PFSK-1 (cell line): ENCODE data around the gene CTSL.

Experiments used
- FOXP2 ChIP-seq: optimal IDR thresholded peaks from 2 replicates; pipeline ENCODE3; 2011; ENCODE audit warnings: borderline replicate concordance, control low read depth, inconsistent platforms; ENCODE audit not compliant: insufficient read depth; ENCODE audit errors: extremely low read length, extremely low read depth
- POLR2AphosphoS5 ChIP-seq: IDR thresholded peaks from 2 replicates; pipeline ENCODE4 v1.6.1; 2012; ENCODE audit warnings: low read depth, mild to moderate bottlenecking, control low read depth, low read length, moderate library complexity
- REST ChIP-seq, 2 experiments: IDR thresholded peaks; 2 replicates each; pipeline versions ENCODE4 v1.6.1 to v1.8.0; 2011 to 2012; ENCODE audit warnings: low read depth in 2 of 2, low read length in 2 of 2, control low read depth in 1 of 2, inconsistent platforms in 1 of 2, mild to moderate bottlenecking in 1 of 2, moderate library complexity in 1 of 2; ENCODE audit not compliant: insufficient read depth in 1 of 2
- SIN3A ChIP-seq: IDR thresholded peaks from 2 replicates; pipeline ENCODE4 v1.6.1; 2012; ENCODE audit warnings: mild to moderate bottlenecking, low read length, moderate library complexity, borderline replicate concordance; ENCODE audit not compliant: insufficient read depth
- TAF1 ChIP-seq: IDR thresholded peaks from 2 replicates; pipeline ENCODE4 v1.6.1; 2012; ENCODE audit warnings: low read length, control low read depth, borderline replicate concordance; ENCODE audit not compliant: insufficient read depth

Gene CTSL

GRCh38 chr9:87751868-87752267, 25.9 kb downstream of the CTSL start:
- no peak for TF ChIP-seq TAF1
- peak in 1 of 2 experiments; percentile 66; a peak in 1 of 4 replicates for TF ChIP-seq REST (IDR thresholded peaks at IDR 0.05; ENCODE audit: insufficient read depth in 1 of 2, low read depth in 2 of 2, low read length in 2 of 2)

GRCh38 chr9:87753313-87753712, 27.4 kb downstream of the CTSL start:
- TF ChIP-seq REST (IDR thresholded peaks at IDR 0.05; ENCODE audit: insufficient read depth in 1 of 2, low read depth in 2 of 2, low read length in 2 of 2) (no peak), FOXP2 (no peak), TAF1 (no peak), SIN3A (no peak), POLR2AphosphoS5 (no peak)

GRCh38 chr9:87760529-87760928, 34.6 kb downstream of the CTSL start:
- TF ChIP-seq FOXP2 (no peak), TAF1 (no peak), POLR2AphosphoS5 (no peak), REST (IDR thresholded peaks at IDR 0.05; ENCODE audit: insufficient read depth in 1 of 2, low read depth in 2 of 2, low read length in 2 of 2) (no peak), SIN3A (no peak)

- no peak for TF ChIP-seq POLR2AphosphoS5
- no peak for TF ChIP-seq TAF1
- no peak for TF ChIP-seq FOXP2
- TF ChIP-seq SIN3A = no peak
- no peak for TF ChIP-seq REST (IDR thresholded peaks at IDR 0.05; ENCODE audit: insufficient read depth in 1 of 2, low read depth in 2 of 2, low read length in 2 of 2)
Measured at GRCh38 chr9:87763286-87763685, 37.4 kb downstream of the CTSL start.

GRCh38 chr9:87765521-87765920, 39.6 kb downstream of the CTSL start:
- TF ChIP-seq POLR2AphosphoS5 (no peak), REST (IDR thresholded peaks at IDR 0.05; ENCODE audit: insufficient read depth in 1 of 2, low read depth in 2 of 2, low read length in 2 of 2) (no peak), SIN3A (no peak), FOXP2 (no peak), TAF1 (no peak)
